ENCODE results near the gene BCAP31. TPM values are rescaled to one million over a fixed set of nuclear protein-coding genes. Genes with fewer than 3 reads are reported as not detected.

The BCAP31 gene
- total RNA-seq, 1 experiment from 2014 or later = 432 TPM

- Histone ChIP-seq H3K4me3 (ENCODE audit: low read depth in 2 of 2, low read length in 2 of 2) (peak overlapping the region; percentile 30 to 48), H3K4me1 (ENCODE audit: control insufficient read depth, insufficient read depth, low read length) (peaks cover 25% of the 10 kb centered on the region), H3K9me3 (ENCODE audit: control insufficient read depth, insufficient read depth, low read depth, low read length) (no peaks in the 10 kb centered on the region), H3K36me3 (ENCODE audit: control insufficient read depth, insufficient read depth, low read length) (no peaks in the 10 kb centered on the region), H3K27me3 (ENCODE audit: control insufficient read depth, insufficient read depth, low read length) (no peaks in the 10 kb centered on the region), H3K27ac (ENCODE audit: low read length) (peak overlapping the region; percentile 81)
- DNase-seq (ENCODE audit: low read depth, low spot score) = no peak
- TF ChIP-seq POLR2AphosphoS5 (IDR thresholded peaks at IDR 0.05; ENCODE audit: low read depth, low read length) = no peak
- TF ChIP-seq REST (IDR thresholded peaks at IDR 0.05; ENCODE audit: insufficient read depth in 1 of 2, low read depth in 2 of 2, low read length in 1 of 2) = no peak
- TF ChIP-seq SIN3A (IDR thresholded peaks at IDR 0.05; ENCODE audit: borderline replicate concordance, insufficient read depth, low read depth, low read length) = no peak
- no peak for TF ChIP-seq CTCF (IDR thresholded peaks at IDR 0.05)
- TF ChIP-seq TCF7L2 (IDR thresholded peaks at IDR 0.05; ENCODE audit: low read depth, low read length) = no peak
- peak; percentile 71 for ATAC-seq
- no TSS peak for BruUV-seq (replicated peaks)
- POLR2A ChIA-PET = no interaction called here
- in situ Hi-C loops (cut with HindIII; ENCODE audit: low pct_unique_long_range_greater_than_20kb, low sequenced_read_pairs) (no loop called here), intact Hi-C loops (cut with micrococcal nuclease; ENCODE audit: unreplicated experiment) (loop anchor here (10.0 kb wide), 2 partner anchors 119 to 159 kb away; partner anchors contain the start of genes ARHGAP4 and L1CAM)
- CTCF ChIA-PET = interaction anchor here (1.4 kb wide), 1 partner anchor 180 kb away, joined by 8 read pairs; no protein-coding TSS in a partner anchor
These were observed 42.1 kb upstream of the BCAP31 start for GRCh38 chrX:153766098-153766817.

GRCh38 chrX:153765138-153766079 lies 41.2 kb upstream of the BCAP31 start:
- Histone ChIP-seq H3K9me3 (ENCODE audit: control insufficient read depth, insufficient read depth, low read depth, low read length) (no peaks in the 10 kb centered on the region), H3K4me3 (ENCODE audit: low read depth in 2 of 2, low read length in 2 of 2) (peak overlapping the region; percentile 30 to 48)
- CTCF ChIA-PET = interaction anchor here (0.6 to 1.4 kb wide), 2 partner anchors 31 to 181 kb away, joined by 8 to 9 read pairs; no protein-coding TSS in a partner anchor

More at GRCh38 chrX:153765138-153766079, 41.2 kb upstream of the BCAP31 start:
- no TSS peak for BruUV-seq (replicated peaks)
- in situ Hi-C loops (cut with HindIII; ENCODE audit: low pct_unique_long_range_greater_than_20kb, low sequenced_read_pairs) = no loop called here
- TF ChIP-seq CTCF (IDR thresholded peaks at IDR 0.05) = no peak
- TF ChIP-seq TCF7L2 (IDR thresholded peaks at IDR 0.05; ENCODE audit: low read depth, low read length) = no peak
- TF ChIP-seq REST (IDR thresholded peaks at IDR 0.05; ENCODE audit: insufficient read depth in 1 of 2, low read depth in 2 of 2, low read length in 1 of 2) = no peak
- TF ChIP-seq POLR2AphosphoS5 (IDR thresholded peaks at IDR 0.05; ENCODE audit: low read depth, low read length) = no peak
- TF ChIP-seq SIN3A (IDR thresholded peaks at IDR 0.05; ENCODE audit: borderline replicate concordance, insufficient read depth, low read depth, low read length) = no peak
- H3K27me3 ChIP-seq (ENCODE audit: control insufficient read depth, insufficient read depth, low read length) = no peaks in the 10 kb centered on the region
- DNase-seq (ENCODE audit: low read depth, low spot score) = no peak
- POLR2A ChIA-PET = no interaction called here
- intact Hi-C loops (cut with micrococcal nuclease; ENCODE audit: unreplicated experiment) = loop anchor here (10.0 kb wide), 2 partner anchors 119 to 159 kb away; partner anchors contain the start of genes ARHGAP4 and L1CAM
- peak overlapping the region; percentile 81 for H3K27ac ChIP-seq (ENCODE audit: low read length)
- peaks cover 25% of the 10 kb centered on the region for H3K4me1 ChIP-seq (ENCODE audit: control insufficient read depth, insufficient read depth, low read length)
- H3K36me3 ChIP-seq (ENCODE audit: control insufficient read depth, insufficient read depth, low read length) = no peaks in the 10 kb centered on the region
- peak; percentile 49 for ATAC-seq

All from Panc1 (cell line).